Fibroblast of villous mesenchyme (primary cell): Measurements from ENCODE around the gene CLDN25. TPM values are rescaled to one million over a fixed set of nuclear protein-coding genes. Genes with fewer than 3 reads are reported as not detected.

Source experiments
- DNase-seq: peaks from one replicate; pipeline ENCODE4 v3.0.0-alpha.2; 2010; ENCODE audit warnings: low read depth
- H3K4me3 ChIP-seq: 2 replicates; pipeline ENCODE4 v1.5.1; 2011; ENCODE audit warnings: low read depth, mild to moderate bottlenecking, low read length
- CTCF ChIP-seq: IDR thresholded peaks from 2 replicates; pipeline ENCODE4 v1.5.1; 2012; ENCODE audit warnings: low read depth, mild to moderate bottlenecking, low read length; ENCODE audit not compliant: insufficient read depth
- total RNA-seq: library from RNA; depleted of rRNA; stranded (reverse); fragments of >200 nt; gene quantifications from 2 replicates; pipeline ENCODE4 v1.2.3, GENCODE V29; 2012

Gene CLDN25
- total RNA-seq, 1 donor = not detected

GRCh38 chr11:113764527-113765219 is 14.9 kb upstream of the CLDN25 start:
- no peak overlapping the region for H3K4me3 ChIP-seq
- no peak for TF ChIP-seq CTCF
- DNase-seq = no peak

- no peak for DNase-seq
- H3K4me3 ChIP-seq = no peak overlapping the region
- no peak for TF ChIP-seq CTCF
These were observed 7.6 kb upstream of the CLDN25 start for GRCh38 chr11:113771964-113772363.

GRCh38 chr11:113773092-113773415 is 6.5 kb upstream of the CLDN25 start:
- TF ChIP-seq CTCF = no peak
- DNase-seq = peak; percentile 49
- H3K4me3 ChIP-seq = peak overlapping the region; percentile 99

GRCh38 chr11:113773416-113774173 is 6.0 kb upstream of the CLDN25 start, which contains the start of gene ZW10:
Gene ZW10, minus strand, starts transcription at chr11:113773692. Its CDS starts 26 bp downstream, at chr11:113773666.
- peak; percentile 97 for DNase-seq
- H3K4me3 ChIP-seq = peak within 1 kb of the TSS; percentile 99
- peak; percentile 79 for TF ChIP-seq CTCF

- DNase-seq = no peak
- peak overlapping the region; percentile 99 for H3K4me3 ChIP-seq
- TF ChIP-seq CTCF = no peak
These were observed 5.5 kb upstream of the CLDN25 start for GRCh38 chr11:113774174-113774503.

GRCh38 chr11:113778111-113778910 is 1.3 kb upstream of the CLDN25 start:
- DNase-seq = peak; percentile 12
- TF ChIP-seq CTCF = no peak
- no peak overlapping the region for H3K4me3 ChIP-seq
